GM23248 (cell line): Measurements from ENCODE around the gene MYO9A. TPM values are rescaled to one million over a fixed set of nuclear protein-coding genes. Genes with fewer than 3 reads are reported as not detected.

ENCODE experiments used
- DNase-seq: peaks from one replicate; pipeline ENCODE4 v3.0.0-alpha.2; 2015
- H2AFZ ChIP-seq: fragments of 200-600 bp; sonication (generic); 2 replicates; pipeline ENCODE4 v1.6.1; 2016; ENCODE audit warnings: antibody characterized with exemption
- H3F3A ChIP-seq: fragments of 200-600 bp; sonication (generic); 2 replicates; pipeline ENCODE4 v1.6.1; 2016; ENCODE audit warnings: mild to moderate bottlenecking, antibody characterized with exemption, mixed run types; ENCODE audit not compliant: insufficient read depth
- H3K27ac ChIP-seq: fragments of 200-600 bp; sonication (generic); 2 replicates; pipeline ENCODE4 v1.5.1; 2016; ENCODE audit warnings: mild to moderate bottlenecking
- H3K27me3 ChIP-seq: fragments of 200-600 bp; sonication (generic); replicated peaks from 2 replicates; pipeline ENCODE4 v1.6.1; 2016; ENCODE audit warnings: mild to moderate bottlenecking; ENCODE audit not compliant: insufficient read depth
- H3K36me3 ChIP-seq: fragments of 200-600 bp; sonication (generic); 2 replicates; pipeline ENCODE4 v1.6.1; 2016; ENCODE audit warnings: low read depth, mild to moderate bottlenecking
- H3K4me1 ChIP-seq: fragments of 200-600 bp; sonication (generic); 2 replicates; pipeline ENCODE4 v1.6.1; 2016; ENCODE audit warnings: mild to moderate bottlenecking; ENCODE audit not compliant: insufficient read depth
- H3K4me2 ChIP-seq: fragments of 200-600 bp; sonication (generic); one replicate; pipeline ENCODE4 v1.6.1; 2016; ENCODE audit warnings: mild to moderate bottlenecking; ENCODE audit not compliant: unreplicated experiment
- H3K4me3 ChIP-seq: fragments of 200-600 bp; sonication (generic); 2 replicates; pipeline ENCODE4 v1.5.1; 2016; ENCODE audit warnings: mild to moderate bottlenecking
- H3K79me2 ChIP-seq: fragments of 200-600 bp; sonication (generic); 2 replicates; pipeline ENCODE4 v1.6.1; 2016; ENCODE audit warnings: mild to moderate bottlenecking; ENCODE audit not compliant: insufficient read depth
- H3K9ac ChIP-seq: fragments of 200-600 bp; sonication (generic); 2 replicates; pipeline ENCODE4 v1.6.1; 2016; ENCODE audit warnings: mild to moderate bottlenecking
- H3K9me2 ChIP-seq: fragments of 200-600 bp; sonication (generic); 2 replicates; pipeline ENCODE4 v1.6.1; 2016; ENCODE audit warnings: mixed run types, mild to moderate bottlenecking, moderate library complexity; ENCODE audit not compliant: insufficient read depth
- H3K9me3 ChIP-seq: fragments of 200-600 bp; sonication (generic); one replicate; pipeline ENCODE4 v1.6.1; 2017; ENCODE audit warnings: low read depth
- H4K20me1 ChIP-seq: fragments of 200-600 bp; sonication (generic); 2 replicates; pipeline ENCODE4 v1.6.0; 2016; ENCODE audit not compliant: insufficient read depth
- EZH2 ChIP-seq: fragments of 200-600 bp; sonication (generic); IDR thresholded peaks from 2 replicates; pipeline ENCODE4 v1.6.1; 2018; ENCODE audit warnings: antibody characterized with exemption, mild to moderate bottlenecking; ENCODE audit not compliant: insufficient read depth, poor library complexity, severe bottlenecking
- EZH2phosphoT487 ChIP-seq: fragments of 200-600 bp; sonication (generic); IDR thresholded peaks from 2 replicates; pipeline ENCODE4 v1.6.1; 2018; ENCODE audit warnings: antibody characterized with exemption, moderate library complexity, mild to moderate bottlenecking, low read depth; ENCODE audit not compliant: insufficient read depth
- WGBS, 2 experiments: methylation state at CpG; one replicate each; pipeline ENCODE4 v1.1.6; 2015 to 2017; ENCODE audit warnings: low lambda C conversion rate in 2 of 2, low coverage in 1 of 2; ENCODE audit errors: missing lambda C conversion rate in 2 of 2; 5-methylcytosine and 5-hydroxymethylcytosine counted together
- in situ Hi-C: fragments of 300-500 bp; cut with MboI; formaldehyde crosslinking; loops from 2 replicates; pipeline ENCODE4 v1.15.0; 2020
- polyA plus RNA-seq: library from polyadenylated mRNA; unstranded; fragments of >200 nt; fragmentation: Nextera tagmentation; extraction: Ambion mirVana; gene quantifications from 2 replicates; pipeline ENCODE4 v1.2.1, GENCODE V29; 2016
- total RNA-seq: library from RNA; depleted of rRNA; stranded (reverse); fragments of >200 nt; shearing (Covaris generic); gene quantifications from 2 replicates; pipeline ENCODE4 v1.2.3, GENCODE V29; 2014

The MYO9A gene
- total and polyA plus RNA-seq, 2 experiments from 2014 or later, result 10.6 to 20.4 TPM

DNA sequence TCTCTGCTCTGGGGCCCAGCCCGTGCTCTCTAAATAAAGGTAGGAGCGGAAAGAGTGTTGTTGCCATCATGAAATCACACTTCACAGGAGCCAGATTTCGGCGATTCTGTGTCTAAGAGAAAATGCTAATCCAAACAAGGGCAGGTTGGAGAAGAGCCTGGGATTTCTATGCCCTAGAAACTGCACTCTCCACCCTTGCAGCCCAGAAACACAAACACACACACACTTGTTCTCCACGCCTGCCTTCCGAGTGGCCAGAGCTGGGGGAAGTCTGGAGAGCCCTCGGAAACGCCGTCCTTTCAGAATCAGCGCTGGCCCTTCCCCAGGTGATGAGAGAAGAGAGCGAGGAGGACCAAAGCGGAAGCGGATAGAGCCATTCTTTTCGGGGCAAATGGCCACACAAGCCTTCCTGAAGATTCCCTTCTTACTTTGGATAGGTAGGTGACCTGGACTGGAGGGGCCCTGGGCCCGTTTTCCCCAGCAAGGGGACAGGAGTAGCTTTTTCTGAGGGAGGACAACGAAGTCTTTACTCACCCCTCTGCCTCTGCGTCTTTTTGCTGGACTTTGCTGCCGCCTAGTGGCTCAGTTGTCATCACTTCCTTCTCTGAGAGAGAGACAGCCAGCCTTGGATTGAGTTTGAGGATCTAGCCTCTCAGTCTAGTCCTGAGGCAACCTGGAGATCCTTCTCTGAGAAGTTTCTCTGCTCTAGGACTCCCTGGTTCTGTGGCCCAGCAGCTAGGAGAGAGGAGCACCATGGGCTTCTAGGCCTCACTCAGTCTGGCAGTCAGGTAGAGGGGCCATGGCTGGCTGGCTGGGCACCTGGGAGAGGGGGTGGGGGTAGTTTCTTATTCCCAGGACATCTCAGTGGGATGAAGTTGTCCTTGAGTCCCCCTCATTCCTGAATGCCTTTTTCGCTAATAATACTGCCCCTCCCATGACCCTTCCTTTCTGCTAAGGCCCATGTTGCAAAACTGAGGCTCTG, 38.0 kb upstream of the MYO9A start:
- TF ChIP-seq EZH2 (no peak), EZH2phosphoT487 (no peak)
- Histone ChIP-seq H4K20me1 (no peaks in the 10 kb centered on the region), H3K4me2 (peak overlapping the region; percentile 99), H3K9me2 (no peaks in the 10 kb centered on the region), H3K36me3 (no peaks in the 10 kb centered on the region), H3K9me3 (no peaks in the 10 kb centered on the region), H3K4me3 (peak overlapping the region; percentile 79), H3K27me3 (no peaks in the 10 kb centered on the region), H3K4me1 (0 out of 2 replicates have a peak, but pooled peaks cover 6% of the 10 kb centered on the region), H3K27ac (no peak overlapping the region), H2AFZ (peak overlapping the region; percentile 93), H3K79me2 (no peaks in the 10 kb centered on the region), H3F3A (no peaks in the 10 kb centered on the region), H3K9ac (peak overlapping the region; percentile 43)
- 1 to 3% methylated on average over 19 of the region's 19 CpGs for WGBS, 2 experiments
- in situ Hi-C loops, result loop anchor here (25.0 kb wide), 1 partner anchor 694 kb away; no protein-coding TSS in a partner anchor
- DNase-seq, result peak; percentile 85

DNA sequence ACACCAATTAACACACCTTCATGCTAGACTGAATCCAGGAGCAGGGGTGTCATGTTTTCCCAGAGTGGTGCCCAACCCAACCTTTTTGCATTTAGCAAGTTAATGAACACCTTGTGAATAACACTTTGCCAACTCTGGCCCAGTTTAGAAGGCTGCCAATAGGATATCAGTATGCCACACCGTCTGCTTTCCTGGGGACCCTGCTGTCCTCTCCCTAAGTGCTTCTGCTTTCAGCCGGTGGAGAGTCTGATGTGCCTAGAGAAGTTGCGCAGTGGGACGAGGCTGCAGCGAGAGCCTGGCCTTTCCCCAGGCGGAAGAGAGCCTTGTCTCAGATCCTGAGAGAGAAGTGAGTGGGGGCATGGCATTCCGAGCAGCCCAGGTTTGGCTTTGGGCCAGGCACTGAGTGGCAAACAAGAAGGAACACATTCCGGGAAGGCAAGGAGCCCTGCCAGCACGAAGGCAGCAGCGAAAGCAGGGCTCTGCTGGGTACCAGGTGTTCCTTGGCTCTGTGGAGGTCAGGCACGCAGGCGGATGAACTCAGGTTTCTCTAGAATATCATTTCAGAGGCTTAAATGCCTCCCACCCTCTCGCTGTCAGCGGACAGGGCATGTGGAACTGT, 37.2 kb upstream of the MYO9A start:
- in situ Hi-C loops, result loop anchor here (25.0 kb wide), 1 partner anchor 693 kb away; no protein-coding TSS in a partner anchor
- WGBS, 2 experiments, result 10 to 12% methylated on average over 13 to 14 of the region's 14 CpGs

GRCh38 chr15:72154316-72154715, 36.4 kb upstream of the MYO9A start:
- Histone ChIP-seq H3K9me2 (no peaks in the 10 kb centered on the region), H3K4me3 (no peak overlapping the region), H3K36me3 (no peaks in the 10 kb centered on the region), H3K4me1 (0 out of 2 replicates have a peak, but pooled peaks cover 6% of the 10 kb centered on the region), H3K9ac (no peak overlapping the region), H3K27ac (no peak overlapping the region), H3K9me3 (no peaks in the 10 kb centered on the region), H2AFZ (no peak overlapping the region), H4K20me1 (no peaks in the 10 kb centered on the region), H3K79me2 (no peaks in the 10 kb centered on the region), H3K4me2 (no peak overlapping the region), H3K27me3 (no peaks in the 10 kb centered on the region), H3F3A (no peaks in the 10 kb centered on the region)
- in situ Hi-C loops, result loop anchor here (25.0 kb wide), 1 partner anchor 692 kb away; no protein-coding TSS in a partner anchor
- DNase-seq, result no peak
- 97 to 99% methylated on average over 7 of the region's 7 CpGs for WGBS, 2 experiments
- TF ChIP-seq EZH2phosphoT487 (no peak), EZH2 (no peak)

More for the DNA sequence above, 37.2 kb upstream of the MYO9A start:
- Histone ChIP-seq H3K9me2 (no peaks in the 10 kb centered on the region), H3K9me3 (no peaks in the 10 kb centered on the region), H3K4me3 (peak overlapping the region; percentile 79), H3K4me1 (0 out of 2 replicates have a peak, but pooled peaks cover 6% of the 10 kb centered on the region), H3K36me3 (no peaks in the 10 kb centered on the region), H3K4me2 (peak overlapping the region; percentile 99), H3K79me2 (no peaks in the 10 kb centered on the region), H3F3A (no peaks in the 10 kb centered on the region), H4K20me1 (no peaks in the 10 kb centered on the region), H3K27ac (no peak overlapping the region), H2AFZ (peak overlapping the region; percentile 93), H3K27me3 (no peaks in the 10 kb centered on the region), H3K9ac (peak overlapping the region; percentile 43)
- peak; percentile 39 for DNase-seq
- TF ChIP-seq EZH2 (no peak), EZH2phosphoT487 (no peak)

GRCh38 chr15:72153269-72154000, 35.5 kb upstream of the MYO9A start:
- no peak for DNase-seq
- no peak overlapping the region for H2AFZ ChIP-seq
- H3K27ac ChIP-seq, result no peak overlapping the region
- no peak overlapping the region for H3K4me2 ChIP-seq
- no peak overlapping the region for H3K9ac ChIP-seq
- H3K9me2 ChIP-seq, result no peaks in the 10 kb centered on the region
- H3K36me3 ChIP-seq, result no peaks in the 10 kb centered on the region
- no peaks in the 10 kb centered on the region for H3K79me2 ChIP-seq
- H3K9me3 ChIP-seq, result no peaks in the 10 kb centered on the region
- 76% methylated on average over 5 of the region's 5 CpGs for WGBS, 2 experiments
- H3K4me1 ChIP-seq, result 0 out of 2 replicates have a peak, but pooled peaks cover 6% of the 10 kb centered on the region
- no peak overlapping the region for H3K4me3 ChIP-seq
- no peaks in the 10 kb centered on the region for H3K27me3 ChIP-seq
- no peaks in the 10 kb centered on the region for H4K20me1 ChIP-seq
- TF ChIP-seq EZH2, result no peak
- TF ChIP-seq EZH2phosphoT487, result no peak
- H3F3A ChIP-seq, result no peaks in the 10 kb centered on the region
- in situ Hi-C loops, result loop anchor here (25.0 kb wide), 1 partner anchor 691 kb away; no protein-coding TSS in a partner anchor
